WTC11 (cell line): ENCODE results near the gene HIVEP2. TPM values are rescaled to one million over a fixed set of nuclear protein-coding genes. Genes with fewer than 3 reads are reported as not detected.

ENCODE experiments used
- ATAC-seq: fragments of 200-7000 bp; cut with Tn5 transposase; 2 replicates; pipeline ENCODE4 v1.10.0; 2021; ENCODE audit warnings: mild to moderate bottlenecking, moderate library complexity
- CTCF ChIA-PET: fragments of 300-600 bp; sonication (Branson Sonifier 250); formaldehyde crosslinking; loops from one replicate; lab custom pipeline; 2021; ENCODE audit warnings: antibody characterized with exemption; lab: Charles Lee
- POLR2A ChIA-PET: fragments of 350-600 bp; sonication (Branson Sonifier 250); formaldehyde crosslinking; loops from one replicate; lab custom pipeline; 2021; ENCODE audit warnings: antibody characterized with exemption; lab: Charles Lee
- DNase-seq: peaks from one replicate; pipeline ENCODE4 v3.0.0; 2021; ENCODE audit warnings: low spot score
- H3K27ac Mint-ChIP-seq: 2 replicates; pipeline ENCODE4 v1.8.0; 2021; ENCODE audit warnings: mixed read lengths
- H3K27me3 Mint-ChIP-seq: 2 replicates; pipeline ENCODE4 v1.8.0; 2021; ENCODE audit warnings: low read depth, mild to moderate bottlenecking, moderate library complexity, mixed read lengths
- H3K36me3 Mint-ChIP-seq: 2 replicates; pipeline ENCODE4 v1.8.0; 2021; ENCODE audit warnings: mixed read lengths
- H3K4me1 Mint-ChIP-seq: 2 replicates; pipeline ENCODE4 v1.8.0; 2022; ENCODE audit warnings: mixed read lengths
- H3K4me3 Mint-ChIP-seq: 2 replicates; pipeline ENCODE4 v1.8.0; 2021; ENCODE audit warnings: mild to moderate bottlenecking, moderate library complexity, mixed read lengths
- H3K9me3 Mint-ChIP-seq: 2 replicates; pipeline ENCODE4 v1.8.0; 2021; ENCODE audit warnings: mixed read lengths
- ATF1 ChIP-seq: sonication (generic); formaldehyde crosslinking; IDR thresholded peaks from 2 replicates; pipeline ENCODE4 v1.8.1; 2023; ENCODE audit warnings: mild to moderate bottlenecking, moderate library complexity, missing genetic modification reagents
- ATF6 ChIP-seq: sonication (generic); formaldehyde crosslinking; IDR thresholded peaks from 2 replicates; pipeline ENCODE4 v1.8.1; 2023; ENCODE audit warnings: mild to moderate bottlenecking, missing genetic modification reagents
- E2F4 ChIP-seq: sonication (generic); formaldehyde crosslinking; IDR thresholded peaks from 2 replicates; pipeline ENCODE4 v1.8.1; 2022; ENCODE audit warnings: low read depth, mild to moderate bottlenecking, moderate library complexity, missing genetic modification reagents, borderline replicate concordance
- FOXK1 ChIP-seq: sonication (generic); formaldehyde crosslinking; IDR thresholded peaks from 2 replicates; pipeline ENCODE4 v1.8.0; 2022; ENCODE audit warnings: mild to moderate bottlenecking, moderate library complexity, missing genetic modification reagents
- JAZF1 ChIP-seq: fragments of 250-450 bp; sonication (Bioruptor Pico); IDR thresholded peaks from 2 replicates; pipeline ENCODE4 v1.9.0; 2021; ENCODE audit warnings: moderate library complexity, mild to moderate bottlenecking, inconsistent platforms
- MXD4 ChIP-seq: fragments of 250-450 bp; sonication (Bioruptor Pico); IDR thresholded peaks from 2 replicates; pipeline ENCODE4 v1.8.0; 2021; ENCODE audit warnings: mild to moderate bottlenecking, moderate library complexity, borderline replicate concordance
- NFYB ChIP-seq: sonication (generic); formaldehyde crosslinking; conservative IDR thresholded peaks from 2 replicates; pipeline ENCODE4 v1.8.0; 2022; ENCODE audit warnings: low read depth, missing genetic modification reagents
- NR2C2 ChIP-seq: sonication (generic); formaldehyde crosslinking; IDR thresholded peaks from 2 replicates; pipeline ENCODE4 v1.8.0; 2022; ENCODE audit warnings: mild to moderate bottlenecking, missing genetic modification reagents
- RORB ChIP-seq: fragments of 250-450 bp; sonication (Bioruptor Pico); IDR thresholded peaks from 2 replicates; pipeline ENCODE4 v1.9.0; 2021; ENCODE audit warnings: mild to moderate bottlenecking
- SMAD3 ChIP-seq: sonication (generic); formaldehyde crosslinking; IDR thresholded peaks from 2 replicates; pipeline ENCODE4 v1.8.0; 2022; ENCODE audit warnings: missing genetic modification reagents, mild to moderate bottlenecking, borderline replicate concordance
- SP1 ChIP-seq: sonication (generic); formaldehyde crosslinking; conservative IDR thresholded peaks from 2 replicates; pipeline ENCODE4 v1.8.1; 2022; ENCODE audit warnings: missing genetic modification reagents
- TEAD4 ChIP-seq: sonication (generic); formaldehyde crosslinking; IDR thresholded peaks from 2 replicates; pipeline ENCODE4 v1.8.0; 2022; ENCODE audit warnings: mild to moderate bottlenecking, missing genetic modification reagents
- TP53 ChIP-seq: sonication (generic); formaldehyde crosslinking; IDR thresholded peaks from 2 replicates; pipeline ENCODE4 v1.8.1; 2023; ENCODE audit warnings: mild to moderate bottlenecking, missing genetic modification reagents
- ZBTB43 ChIP-seq: sonication (generic); formaldehyde crosslinking; IDR thresholded peaks from 2 replicates; pipeline ENCODE4 v1.8.1; 2023; ENCODE audit warnings: mild to moderate bottlenecking, missing genetic modification reagents
- ZNF121 ChIP-seq: sonication (generic); formaldehyde crosslinking; IDR thresholded peaks from 2 replicates; pipeline ENCODE4 v1.8.0; 2023; ENCODE audit warnings: missing genetic modification reagents
- ZNF512 ChIP-seq: sonication (generic); formaldehyde crosslinking; IDR thresholded peaks from 2 replicates; pipeline ENCODE4 v1.8.1; 2022; ENCODE audit warnings: missing genetic modification reagents, borderline replicate concordance
- ZNF532 ChIP-seq: fragments of 250-450 bp; sonication (Bioruptor Pico); IDR thresholded peaks from 2 replicates; pipeline ENCODE4 v1.9.0; 2021; ENCODE audit warnings: mild to moderate bottlenecking, borderline replicate concordance
- ZSCAN18 ChIP-seq: fragments of 250-450 bp; sonication (Bioruptor Pico); IDR thresholded peaks from 2 replicates; pipeline ENCODE4 v2.1.2; 2022; ENCODE audit warnings: mild to moderate bottlenecking, moderate library complexity
- total RNA-seq: library from RNA; stranded (reverse); gene quantifications from 3 replicates; pipeline ENCODE4 v1.2.3, GENCODE V29; 2021

Gene HIVEP2
- total RNA-seq, 1 experiment from 2014 or later, result 11.5 TPM

- no peak overlapping the region for H3K4me3 Mint-ChIP-seq
- H3K4me1 Mint-ChIP-seq, result no peaks in the 10 kb centered on the region
- H3K36me3 Mint-ChIP-seq, result peaks cover 6% of the 10 kb centered on the region
- ChIA-PET POLR2A (no interaction called here), CTCF (no interaction called here)
- no peak for DNase-seq
- no peak overlapping the region for H3K27ac Mint-ChIP-seq
- peaks cover 11% of the 10 kb centered on the region for H3K9me3 Mint-ChIP-seq
- H3K27me3 Mint-ChIP-seq, result no peaks in the 10 kb centered on the region
- no peak for ATAC-seq
- TF ChIP-seq SMAD3 (CRISPR knock-in tag) (no peak), RORB (no peak), ZBTB43 (CRISPR knock-in tag) (no peak), SP1 (CRISPR knock-in tag) (no peak), NR2C2 (CRISPR knock-in tag) (no peak), ZNF532 (CRISPR knock-in tag) (no peak), MXD4 (CRISPR knock-in tag) (no peak), ZNF512 (CRISPR knock-in tag) (no peak), FOXK1 (CRISPR knock-in tag) (no peak), ATF1 (CRISPR knock-in tag) (no peak), ATF6 (CRISPR knock-in tag) (no peak), E2F4 (CRISPR knock-in tag) (no peak)
These were observed 20.2 kb upstream of the HIVEP2 start for GRCh38 chr6:142965164-142965563.

GRCh38 chr6:142960098-142960497, 15.1 kb upstream of the HIVEP2 start:
- H3K4me3 Mint-ChIP-seq, result no peak overlapping the region
- H3K9me3 Mint-ChIP-seq, result peaks cover 8% of the 10 kb centered on the region
- ATAC-seq (no peak), DNase-seq (no peak)
- H3K27ac Mint-ChIP-seq, result no peak overlapping the region
- POLR2A ChIA-PET, result no interaction called here
- CTCF ChIA-PET, result no interaction called here
- no peaks in the 10 kb centered on the region for H3K4me1 Mint-ChIP-seq
- no peaks in the 10 kb centered on the region for H3K27me3 Mint-ChIP-seq
- H3K36me3 Mint-ChIP-seq, result peaks cover 6% of the 10 kb centered on the region
- no peak for TF ChIP-seq TEAD4 (CRISPR knock-in tag)
- no peak for TF ChIP-seq JAZF1 (CRISPR knock-in tag)
- no peak for TF ChIP-seq ZBTB43 (CRISPR knock-in tag)
- no peak for TF ChIP-seq ZSCAN18 (CRISPR knock-in tag)
- TF ChIP-seq ATF6 (CRISPR knock-in tag), result no peak
- no peak for TF ChIP-seq ZNF512 (CRISPR knock-in tag)
- TF ChIP-seq ZNF121 (CRISPR knock-in tag), result no peak
- no peak for TF ChIP-seq NFYB (CRISPR knock-in tag)
- TF ChIP-seq TP53 (CRISPR knock-in tag), result no peak
